HG03175 (cell line): Measurements from ENCODE around the gene RBMXL3.

ENCODE experiments used
- ATAC-seq: cut with Tn5 transposase; IDR thresholded peaks from one replicate; pipeline ENCODE4 v1.9.1; 2021; ENCODE audit warnings: mild to moderate bottlenecking, moderate library complexity; ENCODE audit not compliant: unreplicated experiment

The RBMXL3 gene

DNA sequence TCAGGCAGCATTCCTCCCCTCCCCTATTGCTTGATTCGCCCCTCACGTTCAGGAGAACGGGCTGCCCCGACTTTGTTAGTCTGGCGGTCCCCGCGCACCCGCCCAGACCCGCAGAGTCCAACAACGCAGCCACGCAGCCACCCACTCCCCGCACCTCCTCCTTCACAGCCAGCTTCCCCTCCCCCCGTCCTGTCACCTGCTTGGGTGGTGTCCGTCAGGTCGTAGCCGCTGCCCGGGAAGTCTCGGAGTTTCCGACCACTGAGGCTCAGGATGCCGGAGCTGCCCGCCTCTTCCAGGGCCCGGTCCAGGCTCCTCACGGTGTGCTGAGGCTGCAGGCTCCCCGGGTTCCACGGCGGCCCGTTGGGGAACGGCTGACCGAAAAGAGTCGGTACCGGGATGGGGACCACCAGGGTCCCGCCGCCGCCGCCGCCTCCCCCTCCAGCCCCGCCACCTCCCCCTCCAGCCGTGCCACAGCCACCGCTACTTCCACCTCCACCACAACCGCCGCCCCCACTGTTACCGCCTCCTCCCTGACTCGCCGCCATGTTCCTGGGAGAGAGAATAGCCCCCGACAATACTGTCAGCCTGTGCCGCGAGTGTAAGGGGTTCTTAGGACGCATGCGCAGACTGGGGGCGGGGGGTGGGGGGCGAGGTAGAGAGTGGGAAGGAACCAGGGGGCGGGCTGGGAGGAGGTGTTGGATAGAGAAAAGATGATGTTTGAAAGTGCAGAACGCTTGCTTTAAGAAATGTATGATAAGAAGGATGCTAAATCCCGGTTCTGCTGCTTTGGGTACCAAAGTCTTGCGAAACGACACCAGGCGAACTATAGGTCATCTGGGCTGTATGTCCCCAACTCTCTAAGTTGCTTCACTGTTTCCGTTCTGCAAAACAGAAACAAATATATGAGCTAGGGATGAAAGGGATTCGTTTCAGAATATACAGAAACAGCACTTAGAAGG lies 44.6 kb downstream of the RBMXL3 start, which contains the start of gene LRCH2:
LRCH2 (minus strand) TSS at position 600 of the 959 bp plus-strand sequence; CDS start at position 545, 55 bp downstream.
- ATAC-seq, result no peak

DNA sequence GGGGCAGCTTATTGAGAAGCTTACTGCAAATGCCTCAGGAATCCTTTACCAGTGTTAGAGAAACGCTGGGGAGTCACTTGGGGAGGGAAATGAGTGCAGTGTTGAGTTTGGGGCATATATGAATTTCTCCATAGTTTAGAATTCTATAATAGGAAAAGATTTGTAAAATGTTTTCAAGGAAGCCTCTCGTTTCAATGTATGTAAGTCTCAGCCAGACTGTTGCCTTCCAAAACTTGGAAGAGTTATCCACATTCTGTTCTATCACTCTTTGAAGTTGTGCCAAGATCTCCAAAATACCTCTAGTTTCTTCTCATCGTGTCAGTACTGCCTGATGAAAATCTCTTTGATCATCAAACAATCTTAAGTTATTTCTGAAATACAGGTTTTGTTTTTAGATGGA lies 45.3 kb downstream of the RBMXL3 start:
- no peak for ATAC-seq

DNA sequence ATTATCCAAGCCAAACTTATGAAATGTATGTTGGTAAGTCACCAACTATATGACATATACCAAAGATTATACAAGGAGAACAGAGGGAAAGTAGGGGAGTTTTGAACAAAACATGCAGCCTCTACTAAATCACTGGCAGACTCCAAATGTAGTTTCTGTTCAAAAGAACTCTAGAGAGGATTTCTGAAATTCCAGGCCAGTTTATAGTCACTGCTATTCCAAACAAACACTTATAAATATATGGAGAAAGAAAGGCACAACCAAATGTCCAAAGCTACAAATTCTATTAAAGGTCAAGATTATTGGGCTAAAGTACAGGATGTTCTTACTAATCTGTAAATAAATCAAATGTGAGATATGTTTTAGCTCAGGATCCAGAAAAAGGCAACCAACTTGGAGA lies 47.4 kb downstream of the RBMXL3 start:
- no peak for ATAC-seq

GRCh38 chrX:115237056-115237455 lies 47.8 kb downstream of the RBMXL3 start:
- ATAC-seq, result no peak
